ENCODE data around the gene PPP3CA.
A peak's percentile ranks its signal among the peaks of the same experiment; 100 is the strongest.

The PPP3CA gene

GRCh38 chr4:101347267-101347556 lies at the start of gene PPP3CA:
Gene PPP3CA (minus strand): TSS chr4:101347526.
- no peak for DNase-seq

GRCh38 chr4:101393256-101393655 lies 45.9 kb upstream of the PPP3CA start:
- no peak for DNase-seq

- no peak for DNase-seq
Observed at GRCh38 chr4:101370663-101371210, 23.4 kb upstream of the PPP3CA start.

GRCh38 chr4:101367201-101367600 lies 19.9 kb upstream of the PPP3CA start:
- no peak for DNase-seq

- no peak for DNase-seq
Observed at GRCh38 chr4:101366331-101366730, 19.0 kb upstream of the PPP3CA start.

GRCh38 chr4:101357751-101358150 lies 10.4 kb upstream of the PPP3CA start:
- no peak for DNase-seq

GRCh38 chr4:101356928-101357327 lies 9.6 kb upstream of the PPP3CA start:
- DNase-seq: peak; percentile 64

GRCh38 chr4:101355767-101356702 lies 8.7 kb upstream of the PPP3CA start:
- no peak for DNase-seq

GRCh38 chr4:101355246-101355645 lies 7.9 kb upstream of the PPP3CA start:
- no peak for DNase-seq

- DNase-seq: no peak
Observed at GRCh38 chr4:101349801-101350064, 2.4 kb upstream of the PPP3CA start.

- no peak for DNase-seq
Observed at GRCh38 chr4:101348995-101349800, 1.9 kb upstream of the PPP3CA start.

GRCh38 chr4:101348367-101348827 lies 1.1 kb upstream of the PPP3CA start:
- no peak for DNase-seq

- peak; percentile 96 for DNase-seq
Observed at GRCh38 chr4:101347557-101348366, 436 bp upstream of the PPP3CA start.

- DNase-seq: peak; percentile 60
Observed at GRCh38 chr4:101346351-101347266, 717 bp downstream of the PPP3CA start.

- peak; percentile 60 for DNase-seq
Observed at GRCh38 chr4:101345596-101346350, 1.6 kb downstream of the PPP3CA start.

GRCh38 chr4:101345271-101345595 lies 2.1 kb downstream of the PPP3CA start:
- DNase-seq: no peak

- DNase-seq: no peak
Observed at GRCh38 chr4:101339332-101339731, 8.0 kb downstream of the PPP3CA start.

- DNase-seq: no peak
Observed at GRCh38 chr4:101337688-101338087, 9.6 kb downstream of the PPP3CA start.

- DNase-seq: no peak
Observed at GRCh38 chr4:101334963-101335572, 12.3 kb downstream of the PPP3CA start.

GRCh38 chr4:101332424-101332823 lies 14.9 kb downstream of the PPP3CA start:
- no peak for DNase-seq

- no peak for DNase-seq
Observed at GRCh38 chr4:101331017-101331416, 16.3 kb downstream of the PPP3CA start.

All from T1000 (cell line).